Subcutaneous abdominal adipose tissue (tissue), 5 donors: ENCODE data around the gene MYPOP.

Experiments used
- H3K27ac ChIP-seq: one replicate; pipeline ENCODE4 v1.7.0; 2013; ENCODE audit warnings: low read depth, mild to moderate bottlenecking, inconsistent platforms, low read length, moderate library complexity
- H3K27me3 ChIP-seq, 5 donors: one replicate each; pipeline ENCODE4 v1.7.0; 2013; ENCODE audit warnings: low read length in 5 of 5, inconsistent platforms in 1 of 5; ENCODE audit not compliant: control insufficient read depth in 5 of 5, insufficient read depth in 4 of 5
- H3K36me3 ChIP-seq, 5 donors: one replicate each; pipeline ENCODE4 v1.7.0; 2013; ENCODE audit warnings: low read length in 5 of 5; ENCODE audit not compliant: control insufficient read depth in 5 of 5, insufficient read depth in 5 of 5
- H3K4me1 ChIP-seq, 5 donors: one replicate each; pipeline ENCODE4 v1.7.0; 2013; ENCODE audit warnings: low read length in 5 of 5, mild to moderate bottlenecking in 3 of 5, moderate library complexity in 1 of 5; ENCODE audit not compliant: control insufficient read depth in 5 of 5, insufficient read depth in 5 of 5
- H3K4me3 ChIP-seq, 5 donors: one replicate each; pipeline ENCODE4 v1.7.0; 2013; ENCODE audit warnings: low read length in 5 of 5, low read depth in 1 of 5
- H3K9ac ChIP-seq, 5 donors: one replicate each; pipeline ENCODE4 v1.7.0; 2013; ENCODE audit warnings: low read length in 5 of 5, mild to moderate bottlenecking in 4 of 5, moderate library complexity in 3 of 5
- H3K9me3 ChIP-seq, 5 donors: one replicate each; pipeline ENCODE4 v1.7.0; 2013; ENCODE audit warnings: low read length in 5 of 5; ENCODE audit not compliant: control insufficient read depth in 5 of 5
- donor health status: healthy.
- donor health status: healthy.
- donor health status: healthy.
- donor health status: healthy.
- donor health status: healthy.

MYPOP gene

GRCh38 chr19:45911291-45911690, 8.9 kb upstream of the MYPOP start:
- Histone ChIP-seq H3K27ac (no peak overlapping the region), H3K9ac (no peak overlapping the region), H3K9me3 (no peaks in the 10 kb centered on the region), H3K27me3 (peaks cover 5 to 15% (median 7%) of the 10 kb centered on the region in 5 donors), H3K36me3 (no peaks in the 10 kb centered on the region), H3K4me3 (no peak overlapping the region), H3K4me1 (peaks cover 0 to 4% (median 0%) of the 10 kb centered on the region in 5 donors)

- Histone ChIP-seq H3K27ac (no peak overlapping the region), H3K9ac (no peak overlapping the region), H3K27me3 (peaks cover 5 to 12% (median 6%) of the 10 kb centered on the region in 5 donors), H3K36me3 (no peaks in the 10 kb centered on the region), H3K9me3 (no peaks in the 10 kb centered on the region), H3K4me1 (peaks cover 0 to 6% (median 0%) of the 10 kb centered on the region in 5 donors), H3K4me3 (no peak overlapping the region)
These were observed 6.5 kb upstream of the MYPOP start for GRCh38 chr19:45908956-45909355.

GRCh38 chr19:45906221-45906620, 3.8 kb upstream of the MYPOP start:
- H3K27ac ChIP-seq: peak overlapping the region; percentile 46
- H3K4me3 ChIP-seq: no peak overlapping the region
- peaks cover 0 to 6% (median 3%) of the 10 kb centered on the region in 5 donors for H3K27me3 ChIP-seq

GRCh38 chr19:45905011-45905410, 2.6 kb upstream of the MYPOP start:
- no peak overlapping the region for H3K9ac ChIP-seq
- H3K9me3 ChIP-seq: no peaks in the 10 kb centered on the region
- H3K4me1 ChIP-seq: peaks cover 3 to 28% (median 25%) of the 10 kb centered on the region in 5 donors
- H3K36me3 ChIP-seq: peaks cover 0 to 2% (median 0%) of the 10 kb centered on the region in 5 donors
- no peak overlapping the region for H3K4me3 ChIP-seq
- H3K27ac ChIP-seq: no peak overlapping the region
- H3K27me3 ChIP-seq: no peaks in the 10 kb centered on the region

More at GRCh38 chr19:45906221-45906620, 3.8 kb upstream of the MYPOP start:
- no peak overlapping the region for H3K9ac ChIP-seq
- H3K9me3 ChIP-seq: no peaks in the 10 kb centered on the region
- H3K4me1 ChIP-seq: peaks cover 3 to 20% (median 17%) of the 10 kb centered on the region in 5 donors
- H3K36me3 ChIP-seq: no peaks in the 10 kb centered on the region

- Histone ChIP-seq H3K9ac (peak overlapping the region in 4 of 5 donors; percentile 59 to 94 (median 64)), H3K27me3 (no peaks in the 10 kb centered on the region), H3K36me3 (peaks cover 0 to 11% (median 9%) of the 10 kb centered on the region in 5 donors), H3K27ac (peak overlapping the region; percentile 50), H3K9me3 (no peaks in the 10 kb centered on the region), H3K4me3 (peak overlapping the region; percentile 85 to 89 (median 86)), H3K4me1 (peaks cover 3 to 28% (median 25%) of the 10 kb centered on the region in 5 donors)
These were observed 525 bp upstream of the MYPOP start for GRCh38 chr19:45902651-45903625.

- peak overlapping the region in 4 of 5 donors; percentile 48 to 88 (median 72) for H3K4me3 ChIP-seq
These were observed 941 bp downstream of the MYPOP start for GRCh38 chr19:45901432-45901911.

GRCh38 chr19:45900738-45901431, 1.5 kb downstream of the MYPOP start:
- H3K4me3 ChIP-seq: peak overlapping the region in 4 of 5 donors; percentile 48 to 88 (median 72)
- no peaks in the 10 kb centered on the region for H3K9me3 ChIP-seq
- no peak overlapping the region for H3K27ac ChIP-seq
- H3K27me3 ChIP-seq: no peaks in the 10 kb centered on the region
- H3K36me3 ChIP-seq: peaks cover 0 to 18% (median 15%) of the 10 kb centered on the region in 5 donors
- H3K4me1 ChIP-seq: peaks cover 3 to 26% (median 24%) of the 10 kb centered on the region in 5 donors
- peak overlapping the region in 1 of 5 donors; percentile 59 for H3K9ac ChIP-seq

More at GRCh38 chr19:45901432-45901911, 941 bp downstream of the MYPOP start:
- Histone ChIP-seq H3K27ac (no peak overlapping the region), H3K9me3 (no peaks in the 10 kb centered on the region), H3K36me3 (peaks cover 0 to 18% (median 14%) of the 10 kb centered on the region in 5 donors), H3K4me1 (peaks cover 3 to 28% (median 25%) of the 10 kb centered on the region in 5 donors), H3K27me3 (no peaks in the 10 kb centered on the region), H3K9ac (peak overlapping the region in 2 of 5 donors; percentile 48 to 59)

GRCh38 chr19:45899919-45900589, 2.4 kb downstream of the MYPOP start:
- H3K4me3 ChIP-seq: no peak overlapping the region
- H3K9ac ChIP-seq: no peak overlapping the region
- peaks cover 0 to 25% (median 20%) of the 10 kb centered on the region in 5 donors for H3K36me3 ChIP-seq
- no peak overlapping the region for H3K27ac ChIP-seq
- H3K9me3 ChIP-seq: no peaks in the 10 kb centered on the region
- H3K4me1 ChIP-seq: peaks cover 3 to 26% (median 24%) of the 10 kb centered on the region in 5 donors
- no peaks in the 10 kb centered on the region for H3K27me3 ChIP-seq

GRCh38 chr19:45899253-45899652, 3.2 kb downstream of the MYPOP start:
- Histone ChIP-seq H3K4me1 (peaks cover 3 to 26% (median 24%) of the 10 kb centered on the region in 5 donors), H3K9ac (no peak overlapping the region), H3K27ac (no peak overlapping the region), H3K4me3 (no peak overlapping the region), H3K27me3 (no peaks in the 10 kb centered on the region), H3K9me3 (no peaks in the 10 kb centered on the region), H3K36me3 (peaks cover 0 to 27% (median 22%) of the 10 kb centered on the region in 5 donors)
